PFSK-1 (cell line): ENCODE results near the gene PROC.

ENCODE experiments used
- POLR2AphosphoS5 ChIP-seq: IDR thresholded peaks from 2 replicates; pipeline ENCODE4 v1.6.1; 2012; ENCODE audit warnings: low read depth, mild to moderate bottlenecking, control low read depth, low read length, moderate library complexity
- REST ChIP-seq, 2 experiments: IDR thresholded peaks; 2 replicates each; pipeline versions ENCODE4 v1.6.1 to v1.8.0; 2011 to 2012; ENCODE audit warnings: low read depth in 2 of 2, low read length in 2 of 2, control low read depth in 1 of 2, inconsistent platforms in 1 of 2, mild to moderate bottlenecking in 1 of 2, moderate library complexity in 1 of 2; ENCODE audit not compliant: insufficient read depth in 1 of 2
- SIN3A ChIP-seq: IDR thresholded peaks from 2 replicates; pipeline ENCODE4 v1.6.1; 2012; ENCODE audit warnings: mild to moderate bottlenecking, low read length, moderate library complexity, borderline replicate concordance; ENCODE audit not compliant: insufficient read depth
- TAF1 ChIP-seq: IDR thresholded peaks from 2 replicates; pipeline ENCODE4 v1.6.1; 2012; ENCODE audit warnings: low read length, control low read depth, borderline replicate concordance; ENCODE audit not compliant: insufficient read depth

GRCh38 chr2:127417406-127417805 lies 821 bp upstream of the PROC start:
- TF ChIP-seq TAF1 (no peak), REST (IDR thresholded peaks at IDR 0.05; ENCODE audit: insufficient read depth in 1 of 2, low read depth in 2 of 2, low read length in 2 of 2) (no peak), POLR2AphosphoS5 (no peak), SIN3A (no peak)
